ENCODE results near the gene PFDN1.
A peak's percentile ranks its signal among the peaks of the same experiment; 100 is the strongest.

Gene PFDN1

GRCh38 chr5:140287801-140288521, 14.9 kb downstream of the PFDN1 start:
- no peak for TF ChIP-seq CTCF (conservative IDR thresholded peaks at IDR 0.05; ENCODE audit: low read length)
- DNase-seq (ENCODE audit: low read depth): no peak
- no peak overlapping the region for H3K4me3 ChIP-seq (ENCODE audit: low read length)

- no peak overlapping the region for H3K4me3 ChIP-seq (ENCODE audit: low read length)
- no peak for TF ChIP-seq CTCF (conservative IDR thresholded peaks at IDR 0.05; ENCODE audit: low read length)
- DNase-seq (ENCODE audit: low read depth): no peak
Measured at GRCh38 chr5:140286424-140286823, 16.5 kb downstream of the PFDN1 start.

GRCh38 chr5:140284013-140284412, 18.9 kb downstream of the PFDN1 start:
- no peak for DNase-seq (ENCODE audit: low read depth)
- TF ChIP-seq CTCF (conservative IDR thresholded peaks at IDR 0.05; ENCODE audit: low read length): no peak
- H3K4me3 ChIP-seq (ENCODE audit: low read length): no peak overlapping the region

- no peak for DNase-seq (ENCODE audit: low read depth)
- no peak overlapping the region for H3K4me3 ChIP-seq (ENCODE audit: low read length)
- no peak for TF ChIP-seq CTCF (conservative IDR thresholded peaks at IDR 0.05; ENCODE audit: low read length)
Measured at GRCh38 chr5:140282266-140282665, 20.6 kb downstream of the PFDN1 start.

GRCh38 chr5:140275837-140276236, 27.1 kb downstream of the PFDN1 start:
- H3K4me3 ChIP-seq (ENCODE audit: low read length): no peak overlapping the region
- no peak for TF ChIP-seq CTCF (conservative IDR thresholded peaks at IDR 0.05; ENCODE audit: low read length)

GRCh38 chr5:140273401-140273877, 29.5 kb downstream of the PFDN1 start:
- TF ChIP-seq CTCF (conservative IDR thresholded peaks at IDR 0.05; ENCODE audit: low read length): no peak
- DNase-seq (ENCODE audit: low read depth): peak; percentile 20
- H3K4me3 ChIP-seq (ENCODE audit: low read length): no peak overlapping the region

More at GRCh38 chr5:140275837-140276236, 27.1 kb downstream of the PFDN1 start:
- no peak for DNase-seq (ENCODE audit: low read depth)

GRCh38 chr5:140270008-140270407, 32.9 kb downstream of the PFDN1 start:
- H3K4me3 ChIP-seq (ENCODE audit: low read length): no peak overlapping the region
- DNase-seq (ENCODE audit: low read depth): no peak
- TF ChIP-seq CTCF (conservative IDR thresholded peaks at IDR 0.05; ENCODE audit: low read length): no peak

Data from AG10803 (cell line).